Keratinocyte (primary cell): ENCODE results near the gene MICAL2. TPM values are rescaled to one million over a fixed set of nuclear protein-coding genes. Genes with fewer than 3 reads are reported as not detected.

ENCODE experiments used
- DNase-seq: peaks from one replicate; pipeline ENCODE4 v3.0.0-alpha.2; 2011; ENCODE audit warnings: low read depth, missing footprints, low spot score
- FAIRE-seq: peaks from 2 replicates; lab custom pipeline; 2011; peaks lifted over from hg19 to GRCh38; lab: Jason Lieb, UNC
- H2AFZ ChIP-seq: 2 replicates; pipeline ENCODE4 v1.6.0; 2012; ENCODE audit warnings: low read length, control low read depth, inconsistent platforms; ENCODE audit not compliant: control insufficient read depth
- H3K27ac ChIP-seq: 2 replicates; pipeline ENCODE4 v1.5.1; 2011; ENCODE audit warnings: low read length; ENCODE audit not compliant: control insufficient read depth, insufficient read depth
- H3K27me3 ChIP-seq: 3 replicates; pipeline ENCODE4 v1.6.0; 2011; ENCODE audit warnings: low read length; ENCODE audit not compliant: control insufficient read depth, insufficient read depth; ENCODE audit errors: extremely low read depth
- H3K36me3 ChIP-seq, 2 experiments: 2 replicates in 1 of 2; 3 replicates in 1 of 2; pipeline ENCODE4 v1.5.1; 2011; ENCODE audit warnings: low read length in 2 of 2, mild to moderate bottlenecking in 1 of 2; ENCODE audit not compliant: control insufficient read depth in 2 of 2, insufficient read depth in 2 of 2; ENCODE audit errors: extremely low read depth in 1 of 2
- H3K4me1 ChIP-seq: 3 replicates; pipeline ENCODE4 v1.5.1; 2011; ENCODE audit warnings: low read length; ENCODE audit not compliant: control insufficient read depth, insufficient read depth; ENCODE audit errors: extremely low read depth
- H3K4me2 ChIP-seq: 3 replicates; pipeline ENCODE4 v1.6.0; 2011; ENCODE audit warnings: low read depth, low read length; ENCODE audit not compliant: control insufficient read depth, insufficient read depth; ENCODE audit errors: extremely low read depth
- H3K4me3 ChIP-seq, 3 experiments: fragments of 200-600 bp in 1 of 3; sonication (generic) in 1 of 3; 2 replicates in 2 of 3; 3 replicates in 1 of 3; pipeline ENCODE4 v1.5.1; 2011 to 2016; ENCODE audit warnings: low read length in 3 of 3, mild to moderate bottlenecking in 3 of 3, control low read depth in 2 of 3, inconsistent platforms in 1 of 3, low read depth in 1 of 3, mixed read lengths in 1 of 3, mixed run types in 1 of 3, moderate library complexity in 1 of 3; ENCODE audit not compliant: control insufficient read depth in 2 of 3, insufficient read depth in 2 of 3; ENCODE audit errors: extremely low read depth in 1 of 3
- H3K79me2 ChIP-seq: 2 replicates; pipeline ENCODE4 v1.6.0; 2012; ENCODE audit warnings: low read length; ENCODE audit not compliant: control insufficient read depth, insufficient read depth
- H3K9ac ChIP-seq: 3 replicates; pipeline ENCODE4 v1.6.0; 2011; ENCODE audit warnings: low read length; ENCODE audit not compliant: control insufficient read depth, insufficient read depth; ENCODE audit errors: extremely low read depth
- H3K9me1 ChIP-seq: 3 replicates; pipeline ENCODE4 v1.6.0; 2011; ENCODE audit warnings: low read length; ENCODE audit not compliant: control insufficient read depth, insufficient read depth; ENCODE audit errors: extremely low read depth
- H3K9me3 ChIP-seq: 2 replicates; pipeline ENCODE4 v1.5.1; 2012; ENCODE audit warnings: low read depth, low read length; ENCODE audit not compliant: control insufficient read depth
- H4K20me1 ChIP-seq: 3 replicates; pipeline ENCODE4 v1.6.0; 2011; ENCODE audit warnings: low read length; ENCODE audit not compliant: control insufficient read depth, insufficient read depth; ENCODE audit errors: extremely low read depth
- EZH2 ChIP-seq: IDR thresholded peaks from one replicate; pipeline ENCODE4 v1.6.1; 2012; ENCODE audit warnings: inconsistent platforms, mild to moderate bottlenecking, low read length, moderate library complexity
- dilution Hi-C: fragments of 300-500 bp; cut with MboI; formaldehyde crosslinking; loops from one replicate; pipeline ENCODE4 v1.7.0; 2020; ENCODE audit warnings: low sequenced_read_pairs; ENCODE audit not compliant: extremely low pct_ligation_motif_present
- polyA plus RNA-seq, 5 experiments: library from polyadenylated mRNA; depleted of rRNA in 3 of 5; stranded (reverse) in 3 of 5; stranded (forward) in 1 of 5; unstranded in 1 of 5; fragments of >200 nt; gene quantifications; 1 replicate in 1 of 5; 2 replicates in 3 of 5; 3 replicates in 1 of 5; pipeline versions ENCODE4 v1.2.1 to v1.2.3, GENCODE V29; 2011 to 2012; ENCODE audit warnings: missing spikeins in 2 of 5, low read depth in 1 of 5, low replicate concordance in 1 of 5
- TF ChIP-seq, protein P1 (sequence below), 3 experiments: IDR thresholded peaks in 1 of 3; conservative IDR thresholded peaks in 1 of 3; optimal IDR thresholded peaks in 1 of 3; 2 replicates in 2 of 3; 3 replicates in 1 of 3; pipeline versions ENCODE3 to v1.5.1; 2011; ENCODE audit warnings: low read length in 3 of 3, mild to moderate bottlenecking in 3 of 3, moderate library complexity in 2 of 3, control low read depth in 1 of 3, inconsistent platforms in 1 of 3; ENCODE audit not compliant: insufficient read depth in 2 of 3; ENCODE audit errors: extremely low read depth in 1 of 3

The MICAL2 gene
- polyA plus RNA-seq, 1 donor (not counting 4 experiments of a cell fraction or from before 2014, with no cell fraction given) = 83.9 TPM

GRCh38 chr11:12303421-12304149 is 193.2 kb downstream of the MICAL2 start:
- no peaks in the 10 kb centered on the region for H4K20me1 ChIP-seq
- TF ChIP-seq, protein P1, sequence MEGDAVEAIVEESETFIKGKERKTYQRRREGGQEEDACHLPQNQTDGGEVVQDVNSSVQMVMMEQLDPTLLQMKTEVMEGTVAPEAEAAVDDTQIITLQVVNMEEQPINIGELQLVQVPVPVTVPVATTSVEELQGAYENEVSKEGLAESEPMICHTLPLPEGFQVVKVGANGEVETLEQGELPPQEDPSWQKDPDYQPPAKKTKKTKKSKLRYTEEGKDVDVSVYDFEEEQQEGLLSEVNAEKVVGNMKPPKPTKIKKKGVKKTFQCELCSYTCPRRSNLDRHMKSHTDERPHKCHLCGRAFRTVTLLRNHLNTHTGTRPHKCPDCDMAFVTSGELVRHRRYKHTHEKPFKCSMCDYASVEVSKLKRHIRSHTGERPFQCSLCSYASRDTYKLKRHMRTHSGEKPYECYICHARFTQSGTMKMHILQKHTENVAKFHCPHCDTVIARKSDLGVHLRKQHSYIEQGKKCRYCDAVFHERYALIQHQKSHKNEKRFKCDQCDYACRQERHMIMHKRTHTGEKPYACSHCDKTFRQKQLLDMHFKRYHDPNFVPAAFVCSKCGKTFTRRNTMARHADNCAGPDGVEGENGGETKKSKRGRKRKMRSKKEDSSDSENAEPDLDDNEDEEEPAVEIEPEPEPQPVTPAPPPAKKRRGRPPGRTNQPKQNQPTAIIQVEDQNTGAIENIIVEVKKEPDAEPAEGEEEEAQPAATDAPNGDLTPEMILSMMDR (optimal IDR thresholded peaks at IDR 0.05 in 1 of 3, IDR thresholded peaks at IDR 0.05 in 1 of 3, conservative IDR thresholded peaks at IDR 0.05 in 1 of 3; ENCODE audit: extremely low read depth in 1 of 3, insufficient read depth in 2 of 3, low read length in 3 of 3) = no peak
- TF ChIP-seq EZH2 = no peak
- no peak overlapping the region for H3K4me2 ChIP-seq
- no peak overlapping the region for H2AFZ ChIP-seq
- no peaks in the 10 kb centered on the region for H3K4me1 ChIP-seq
- no peaks in the 10 kb centered on the region for H3K9me3 ChIP-seq
- H3K4me3 ChIP-seq = no peak overlapping the region
- dilution Hi-C loops = no loop called here
- no peak overlapping the region for H3K9ac ChIP-seq
- FAIRE-seq (no peak), DNase-seq (no peak)
- no peaks in the 10 kb centered on the region for H3K27me3 ChIP-seq
- H3K9me1 ChIP-seq = no peaks in the 10 kb centered on the region
- no peak overlapping the region for H3K27ac ChIP-seq
- H3K79me2 ChIP-seq = peaks cover under 1% of the 10 kb centered on the region
- peaks cover 0 to 4% of the 10 kb centered on the region in 2 experiments for H3K36me3 ChIP-seq

DNA sequence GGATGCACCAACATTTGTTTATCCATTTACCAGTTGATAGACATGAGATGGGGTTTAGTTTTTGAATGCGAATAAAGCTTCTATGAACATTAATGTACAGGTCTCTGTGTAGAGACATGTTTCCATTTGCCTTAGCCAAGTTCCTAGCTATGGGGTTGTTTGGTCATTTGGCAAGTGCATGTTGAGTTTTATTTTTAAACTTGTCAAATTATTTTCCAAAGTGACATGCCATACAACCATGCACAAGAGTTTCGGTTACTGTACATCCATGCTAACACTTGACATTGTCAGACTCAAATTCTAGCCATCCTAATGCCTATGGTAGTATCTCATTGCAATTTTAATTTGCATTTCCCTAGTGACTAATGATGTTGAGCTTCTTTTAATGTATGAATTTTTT is 196.4 kb downstream of the MICAL2 start:
- DNase-seq (no peak), FAIRE-seq (no peak)
- H3K9me3 ChIP-seq = no peaks in the 10 kb centered on the region
- H3K9me1 ChIP-seq = no peaks in the 10 kb centered on the region
- no peaks in the 10 kb centered on the region for H3K27me3 ChIP-seq
- no peak overlapping the region for H3K4me2 ChIP-seq
- H3K27ac ChIP-seq = no peak overlapping the region
- H3K79me2 ChIP-seq = peaks cover 4% of the 10 kb centered on the region
- no peak overlapping the region for H2AFZ ChIP-seq
- TF ChIP-seq, protein P1 (optimal IDR thresholded peaks at IDR 0.05 in 1 of 3, IDR thresholded peaks at IDR 0.05 in 1 of 3, conservative IDR thresholded peaks at IDR 0.05 in 1 of 3; ENCODE audit: extremely low read depth in 1 of 3, insufficient read depth in 2 of 3, low read length in 3 of 3) = no peak
- TF ChIP-seq EZH2 = no peak
- H3K4me3 ChIP-seq = no peak overlapping the region
- H3K36me3 ChIP-seq = no peaks in the 10 kb centered on the region
- no peaks in the 10 kb centered on the region for H4K20me1 ChIP-seq
- no peaks in the 10 kb centered on the region for H3K4me1 ChIP-seq
- dilution Hi-C loops = no loop called here
- H3K9ac ChIP-seq = no peak overlapping the region
